Astrocyte (in vitro differentiated cells and primary cell): ENCODE results near the gene SAA4.

Source experiments
- CTCF ChIP-seq: IDR thresholded peaks from 2 replicates; pipeline ENCODE4 v1.5.1; 2011; ENCODE audit warnings: low read depth, mild to moderate bottlenecking, inconsistent platforms, low read length, moderate library complexity; ENCODE audit not compliant: insufficient read depth
- EZH2 ChIP-seq: IDR thresholded peaks from 2 replicates; pipeline ENCODE4 v1.6.1; 2012; ENCODE audit warnings: mild to moderate bottlenecking, low read length, inconsistent platforms; ENCODE audit not compliant: insufficient read depth

- TF ChIP-seq CTCF: no peak
- no peak for TF ChIP-seq EZH2
Measured at GRCh38 chr11:18196532-18196931, 40.1 kb downstream of the SAA4 start.
